IMR-90 (cell line): Measurements from ENCODE around the gene GINS1. TPM values are rescaled to one million over a fixed set of nuclear protein-coding genes. Genes with fewer than 3 reads are reported as not detected.

ENCODE experiments used
- ATAC-seq: fragments of 200-7000 bp; cut with Tn5 transposase; 2 replicates; pipeline ENCODE4 v1.9.1; 2020; ENCODE audit warnings: low read depth, mild to moderate bottlenecking, moderate library complexity
- BruUV-seq: library from RNA; stranded (reverse); fragments of 400-500 nt; replicated peaks from 2 replicates; lab custom pipeline; 2021; lab: Mats Ljungman, UMichigan
- CTCF ChIA-PET: fragments of 300-600 bp; formaldehyde crosslinking; extraction: SDS; loops from one replicate; lab custom pipeline; 2021; ENCODE audit warnings: antibody characterized with exemption; lab: Yijun Ruan, JAX
- POLR2A ChIA-PET: fragments of 300-600 bp; sonication (Branson Sonifier 250); formaldehyde crosslinking; loops from one replicate; lab custom pipeline; 2022; ENCODE audit warnings: antibody characterized with exemption; ENCODE audit not compliant: unreplicated experiment; lab: Charles Lee
- DNase-seq: peaks from one replicate; pipeline ENCODE4 v3.0.0; 2013
- H2AFZ ChIP-seq: replicated peaks from 2 replicates; pipeline ENCODE3; 2013; ENCODE audit warnings: low read length, mild to moderate bottlenecking; ENCODE audit not compliant: poor library complexity
- H2AK5ac ChIP-seq: 2 replicates; pipeline ENCODE4 v1.6.1; 2013; ENCODE audit warnings: low read depth, low read length, inconsistent platforms
- H2AK9ac ChIP-seq: replicated peaks from 2 replicates; pipeline ENCODE3; 2013; ENCODE audit warnings: mild to moderate bottlenecking, low read depth, low read length, moderate library complexity; ENCODE audit not compliant: poor library complexity
- H2BK120ac ChIP-seq: 2 replicates; pipeline ENCODE4 v1.6.1; 2013; ENCODE audit warnings: low read depth, low read length, inconsistent platforms
- H2BK15ac ChIP-seq: 3 replicates; pipeline ENCODE4 v1.6.1; 2013; ENCODE audit warnings: low read depth, low read length, inconsistent platforms
- H2BK20ac ChIP-seq: 2 replicates; pipeline ENCODE4 v1.6.1; 2013; ENCODE audit warnings: low read depth, mild to moderate bottlenecking, inconsistent platforms, low read length, moderate library complexity
- H2BK5ac ChIP-seq: 2 replicates; pipeline ENCODE4 v1.6.1; 2013; ENCODE audit warnings: mild to moderate bottlenecking, low read depth, low read length, inconsistent platforms; ENCODE audit not compliant: poor library complexity, severe bottlenecking
- H3K14ac ChIP-seq: replicated peaks from 2 replicates; pipeline ENCODE4 v1.6.1; 2013; ENCODE audit warnings: low read depth, low read length, inconsistent platforms
- H3K18ac ChIP-seq: 2 replicates; pipeline ENCODE4 v1.6.1; 2013; ENCODE audit warnings: low read depth, low read length, control low read depth
- H3K23ac ChIP-seq: 2 replicates; pipeline ENCODE4 v1.6.1; 2013; ENCODE audit warnings: low read depth, low read length, inconsistent platforms
- H3K27ac ChIP-seq: 2 replicates; pipeline ENCODE4 v1.5.1; 2013; ENCODE audit warnings: mild to moderate bottlenecking, control low read depth, low read length; ENCODE audit not compliant: insufficient read depth
- H3K27me3 ChIP-seq: 2 replicates; pipeline ENCODE4 v1.6.1; 2013; ENCODE audit warnings: low read length; ENCODE audit not compliant: control insufficient read depth, insufficient read depth
- H3K36me3 ChIP-seq: 2 replicates; pipeline ENCODE4 v1.6.1; 2013; ENCODE audit warnings: low read length, mixed read lengths; ENCODE audit not compliant: control insufficient read depth, insufficient read depth
- H3K4ac ChIP-seq: 2 replicates; pipeline ENCODE4 v1.6.1; 2013; ENCODE audit warnings: low read depth, low read length, inconsistent platforms
- H3K4me1 ChIP-seq: 2 replicates; pipeline ENCODE4 v1.6.1; 2013; ENCODE audit warnings: low read length, mixed read lengths; ENCODE audit not compliant: control insufficient read depth, insufficient read depth
- H3K4me2 ChIP-seq: 2 replicates; pipeline ENCODE4 v1.6.1; 2013; ENCODE audit warnings: low read depth, mild to moderate bottlenecking, control low read depth, low read length, moderate library complexity
- H3K4me3 ChIP-seq: 2 replicates; pipeline ENCODE4 v1.5.1; 2013; ENCODE audit warnings: low read depth, mild to moderate bottlenecking, control low read depth, low read length, moderate library complexity; ENCODE audit not compliant: insufficient read depth
- H3K56ac ChIP-seq: 2 replicates; pipeline ENCODE4 v1.6.1; 2013; ENCODE audit warnings: low read length, inconsistent platforms; ENCODE audit not compliant: insufficient read depth; ENCODE audit errors: extremely low read depth
- H3K79me1 ChIP-seq, 2 experiments: 2 replicates each; pipeline ENCODE4 v1.6.1; 2013; ENCODE audit warnings: low read length in 2 of 2, inconsistent platforms in 1 of 2, low read depth in 1 of 2
- H3K9ac ChIP-seq: 2 replicates; pipeline ENCODE4 v1.6.1; 2013; ENCODE audit warnings: low read depth, low read length, control low read depth
- H3K9me1 ChIP-seq: 2 replicates; pipeline ENCODE4 v1.6.1; 2013; ENCODE audit warnings: low read length, inconsistent platforms; ENCODE audit not compliant: insufficient read depth
- H3K9me3 ChIP-seq: 2 replicates; pipeline ENCODE4 v1.6.1; 2013; ENCODE audit warnings: low read length; ENCODE audit not compliant: control insufficient read depth, insufficient read depth
- H4K20me1 ChIP-seq: 2 replicates; pipeline ENCODE4 v1.6.1; 2013; ENCODE audit warnings: low read length, inconsistent platforms; ENCODE audit not compliant: insufficient read depth
- H4K5ac ChIP-seq: 2 replicates; pipeline ENCODE4 v1.6.1; 2013; ENCODE audit warnings: mild to moderate bottlenecking, low read depth, low read length, control low read depth
- H4K8ac ChIP-seq, 2 experiments: 2 replicates each; pipeline ENCODE4 v1.6.1; 2013; ENCODE audit warnings: low read depth in 2 of 2, low read length in 2 of 2, control low read depth in 1 of 2, inconsistent platforms in 1 of 2
- H4K91ac ChIP-seq: 2 replicates; pipeline ENCODE4 v1.6.1; 2013; ENCODE audit warnings: low read depth, low read length, inconsistent platforms; ENCODE audit not compliant: insufficient read depth
- BHLHE40 ChIP-seq: fragments of 150-350 bp; IDR thresholded peaks from 2 replicates; pipeline ENCODE4 v1.6.1; 2016; ENCODE audit warnings: mild to moderate bottlenecking, low read depth, low read length
- CEBPB ChIP-seq: IDR thresholded peaks from 2 replicates; pipeline ENCODE4 v1.6.1; 2012; ENCODE audit warnings: low read depth, low read length, improper control_type of control experiment
- CHD1 ChIP-seq: IDR thresholded peaks from 2 replicates; pipeline ENCODE4 v1.6.1; 2012; ENCODE audit warnings: low read depth, low read length, improper control_type of control experiment
- CTCF ChIP-seq: conservative IDR thresholded peaks from 2 replicates; pipeline ENCODE4 v1.5.1; 2012; ENCODE audit warnings: mild to moderate bottlenecking, low read depth, low read length, improper control_type of control experiment
- ELK1 ChIP-seq: fragments of 150-350 bp; IDR thresholded peaks from 2 replicates; pipeline ENCODE4 v1.6.1; 2016; ENCODE audit warnings: low read depth, mild to moderate bottlenecking, low read length, moderate library complexity, borderline replicate concordance
- FOS ChIP-seq: fragments of 150-350 bp; IDR thresholded peaks from 2 replicates; pipeline ENCODE4 v1.6.1; 2016; ENCODE audit warnings: low read depth, low read length
- MAFK ChIP-seq: IDR thresholded peaks from 2 replicates; pipeline ENCODE4 v1.6.1; 2012; ENCODE audit warnings: low read depth, low read length, improper control_type of control experiment
- MAZ ChIP-seq: IDR thresholded peaks from 2 replicates; pipeline ENCODE4 v1.6.1; 2012; ENCODE audit warnings: low read depth, mild to moderate bottlenecking, low read length, improper control_type of control experiment, moderate library complexity, borderline replicate concordance
- MXI1 ChIP-seq: IDR thresholded peaks from 2 replicates; pipeline ENCODE4 v1.6.1; 2012; ENCODE audit warnings: low read depth, mild to moderate bottlenecking, low read length, moderate library complexity, borderline replicate concordance
- NFE2L2 ChIP-seq: fragments of 150-350 bp; IDR thresholded peaks from 2 replicates; pipeline ENCODE4 v1.6.1; 2016; ENCODE audit warnings: low read depth, mild to moderate bottlenecking, low read length
- POLR2A ChIP-seq: IDR thresholded peaks from 2 replicates; pipeline ENCODE4 v1.6.1; 2012; ENCODE audit warnings: mild to moderate bottlenecking, low read depth, low read length
- RAD21 ChIP-seq: IDR thresholded peaks from 2 replicates; pipeline ENCODE4 v1.6.1; 2012; ENCODE audit warnings: low read length, improper control_type of control experiment
- RCOR1 ChIP-seq: IDR thresholded peaks from 2 replicates; pipeline ENCODE4 v1.6.1; 2012; ENCODE audit warnings: mild to moderate bottlenecking, low read length, improper control_type of control experiment; ENCODE audit not compliant: insufficient replicate concordance
- RFX5 ChIP-seq: IDR thresholded peaks from 2 replicates; pipeline ENCODE4 v1.8.0; 2012; ENCODE audit warnings: low read depth, mild to moderate bottlenecking, low read length, moderate library complexity
- SMC3 ChIP-seq: fragments of 150-350 bp; IDR thresholded peaks from 2 replicates; pipeline ENCODE4 v1.6.1; 2016; ENCODE audit warnings: low read depth, mild to moderate bottlenecking, antibody characterized with exemption, low read length, moderate library complexity
- USF2 ChIP-seq: fragments of 150-350 bp; IDR thresholded peaks from 2 replicates; pipeline ENCODE4 v1.6.1; 2017; ENCODE audit warnings: mild to moderate bottlenecking, antibody characterized with exemption, low read length, low read depth
- WGBS, 2 experiments: methylation state at CpG; one replicate each; pipeline versions ENCODE4 v1.1.5 to v1.1.7; 2013; ENCODE audit warnings: missing lambda C conversion rate in 2 of 2; ENCODE audit not compliant: insufficient read length in 1 of 2; ENCODE audit errors: extremely low coverage in 2 of 2; 5-methylcytosine and 5-hydroxymethylcytosine counted together
- dilution Hi-C: fragments of 300-500 bp; cut with HindIII; formaldehyde crosslinking; loops from one replicate; pipeline ENCODE4 v1.14.3; 2018; ENCODE audit warnings: low sequenced_read_pairs; ENCODE audit not compliant: unreplicated experiment
- in situ Hi-C: fragments of 300-500 bp; cut with MboI; formaldehyde crosslinking; loops from 3 replicates; pipeline ENCODE4 v1.14.3; 2019; ENCODE audit warnings: low sequenced_read_pairs, inconsistent platforms, mixed read lengths
- intact Hi-C: fragments of 100-400 bp; cut with micrococcal nuclease; formaldehyde crosslinking; loops from 2 replicates; pipeline ENCODE4 v1.10.0; 2022
- polyA plus RNA-seq, 3 experiments: library from polyadenylated mRNA; depleted of rRNA; stranded (reverse); fragments of >200 nt; gene quantifications; 2 replicates each; pipeline ENCODE4 v1.2.3, GENCODE V29; 2012; ENCODE audit warnings: low replicate concordance in 1 of 3
- total RNA-seq: library from RNA; depleted of rRNA; stranded (reverse); fragments of >200 nt; gene quantifications from 2 replicates; pipeline ENCODE4 v1.2.3, GENCODE V29; 2012

GINS1 gene
- total and polyA plus RNA-seq, 2 of the 4 experiments (the other 2 are of a cell fraction), result 4.9 to 6.6 TPM

- no peak overlapping the region for H2BK120ac ChIP-seq
- H2BK20ac ChIP-seq, result no peak overlapping the region
- H4K20me1 ChIP-seq, result no peaks in the 10 kb centered on the region
- H3K9me1 ChIP-seq, result no peaks in the 10 kb centered on the region; the same call in 1 of the 2 replicates
- H2BK15ac ChIP-seq, result no peak overlapping the region
- no peak overlapping the region for H3K4me2 ChIP-seq
- no peak overlapping the region for H2AK9ac ChIP-seq
- H3K23ac ChIP-seq, result no peak overlapping the region
- no peak overlapping the region for H4K91ac ChIP-seq
- no peak overlapping the region for H3K14ac ChIP-seq
- TF ChIP-seq CTCF (no peak), MAFK (no peak), USF2 (no peak), CHD1 (no peak), RCOR1 (no peak), POLR2A (no peak), MAZ (no peak), MXI1 (no peak), ELK1 (no peak), RFX5 (no peak), BHLHE40 (no peak), NFE2L2 (no peak), FOS (no peak), SMC3 (no peak), RAD21 (no peak), CEBPB (no peak)
- CTCF ChIA-PET, result no interaction called here
- H3K4ac ChIP-seq, result no peak overlapping the region
- H4K5ac ChIP-seq, result no peak overlapping the region
- H2AK5ac ChIP-seq, result no peak overlapping the region
- POLR2A ChIA-PET, result no interaction called here
- dilution Hi-C loops (no loop called here), in situ Hi-C loops (no loop called here), intact Hi-C loops (no loop called here)
- no peak overlapping the region for H2BK5ac ChIP-seq
- WGBS, 2 experiments, result 89% methylated on average over 6 of the region's 9 CpGs; no CpG with 5 or more reads in 1 of the 2 experiments
- H3K9ac ChIP-seq, result no peak overlapping the region
- no peaks in the 10 kb centered on the region for H3K79me1 ChIP-seq
- H3K4me1 ChIP-seq, result no peaks in the 10 kb centered on the region
- H4K8ac ChIP-seq, result no peak overlapping the region
- no peaks in the 10 kb centered on the region for H3K27me3 ChIP-seq
- no peak overlapping the region for H3K4me3 ChIP-seq
- no peaks in the 10 kb centered on the region for H3K9me3 ChIP-seq
- no peak overlapping the region for H3K56ac ChIP-seq
- H2AFZ ChIP-seq, result no peak overlapping the region
- no TSS peak for BruUV-seq
- no peak overlapping the region for H3K18ac ChIP-seq
- H3K27ac ChIP-seq, result no peak overlapping the region
- H3K36me3 ChIP-seq, result peaks cover 28% of the 10 kb centered on the region
- DNase-seq, result no peak
- no peak for ATAC-seq
Observed at GRCh38 chr20:25461281-25461650, 53.8 kb downstream of the GINS1 start.
